AG04449 (cell line): Measurements from ENCODE around the gene KIAA1191.
"Not testable (repeated sequence)": the region's sequence is repeated elsewhere in the genome, so short reads cannot be mapped to it uniquely, and the experiment has no call there.

ENCODE experiments used
- CTCF ChIA-PET: fragments of 350-600 bp; formaldehyde crosslinking; extraction: SDS; loops from one replicate; lab custom pipeline; 2021; ENCODE audit warnings: antibody characterized with exemption; lab: Yijun Ruan, JAX
- POLR2A ChIA-PET: fragments of 400-600, 350-600 bp; formaldehyde crosslinking; extraction: SDS; loops from one replicate; lab custom pipeline; 2020; ENCODE audit warnings: antibody characterized with exemption, inconsistent platforms; lab: Yijun Ruan, JAX
- DNase-seq: peaks from one replicate; pipeline ENCODE4 v3.0.0-alpha.2; 2010; ENCODE audit warnings: low read depth, low spot score
- H3K4me3 ChIP-seq: 2 replicates; pipeline ENCODE4 v1.5.1; 2011; ENCODE audit warnings: low read depth, mild to moderate bottlenecking, control low read depth, low read length
- CTCF ChIP-seq: IDR thresholded peaks from one replicate; pipeline ENCODE4 v1.5.1; 2011; ENCODE audit warnings: mild to moderate bottlenecking, moderate library complexity, low read length, control low read depth, inconsistent platforms; ENCODE audit not compliant: insufficient read depth; ENCODE audit errors: missing control alignments

KIAA1191 gene

GRCh38 chr5:176317534-176318374 lies 43.8 kb downstream of the KIAA1191 start:
- POLR2A ChIA-PET: no interaction called here
- TF ChIP-seq CTCF: no peak
- DNase-seq: no peak
- CTCF ChIA-PET: no interaction called here
- no peak overlapping the region for H3K4me3 ChIP-seq

GRCh38 chr5:176305356-176305755 lies 56.2 kb downstream of the KIAA1191 start:
- POLR2A ChIA-PET, H3K4me3 ChIP-seq, DNase-seq, CTCF ChIA-PET: not testable (repeated sequence)
